GM12801 (cell line): ENCODE data around the gene SLC15A4.

ENCODE experiments used
- TF ChIP-seq, protein P1 (sequence below): IDR thresholded peaks from one replicate; pipeline ENCODE4 v1.5.1; 2011; ENCODE audit warnings: control low read depth; ENCODE audit not compliant: insufficient read length; ENCODE audit errors: extremely low read depth

SLC15A4 gene

DNA sequence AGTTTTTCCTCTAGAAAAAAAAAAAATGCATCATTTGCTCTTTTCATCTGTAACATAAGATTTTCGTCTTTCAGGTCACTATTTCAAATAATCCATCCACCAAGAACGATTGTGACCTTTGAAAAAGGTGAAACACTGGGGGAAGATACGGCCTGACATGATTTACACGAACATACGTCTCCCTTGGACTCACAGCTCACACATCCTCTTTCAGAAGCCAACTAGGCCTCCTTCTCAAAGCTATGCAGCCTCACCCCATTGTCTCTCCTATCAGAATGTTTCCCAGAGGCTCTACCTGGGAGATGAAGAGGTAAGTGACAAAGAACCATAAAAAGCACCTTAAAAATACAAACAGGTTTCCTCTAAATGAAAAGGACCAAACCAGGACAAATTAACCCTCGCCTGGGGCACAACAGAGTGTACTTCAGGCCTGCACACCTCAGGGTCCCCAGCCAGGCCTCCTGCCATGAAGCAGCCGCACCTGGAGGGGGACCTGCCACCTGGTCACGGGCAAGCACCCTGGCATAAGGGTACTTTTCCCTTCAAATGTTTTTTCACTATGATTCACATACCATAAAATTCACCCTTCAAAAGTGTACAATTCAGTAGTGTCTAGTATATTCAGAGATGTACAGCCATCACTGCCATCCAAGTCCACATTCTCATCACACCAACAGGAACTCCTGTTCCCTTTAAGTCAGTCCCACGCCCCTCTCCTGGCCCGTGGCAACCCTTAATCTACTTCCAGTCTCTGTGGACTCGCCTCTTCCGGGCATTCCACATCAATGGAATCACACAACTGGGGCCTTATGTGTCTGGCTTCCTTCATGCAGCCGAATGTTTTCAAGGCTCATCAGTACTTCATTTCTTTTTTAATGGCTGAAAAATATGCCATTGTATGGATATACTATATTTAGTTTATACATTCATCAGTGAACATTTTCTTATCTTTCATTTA, 5.4 kb downstream of the SLC15A4 start:
- TF ChIP-seq, protein P1, sequence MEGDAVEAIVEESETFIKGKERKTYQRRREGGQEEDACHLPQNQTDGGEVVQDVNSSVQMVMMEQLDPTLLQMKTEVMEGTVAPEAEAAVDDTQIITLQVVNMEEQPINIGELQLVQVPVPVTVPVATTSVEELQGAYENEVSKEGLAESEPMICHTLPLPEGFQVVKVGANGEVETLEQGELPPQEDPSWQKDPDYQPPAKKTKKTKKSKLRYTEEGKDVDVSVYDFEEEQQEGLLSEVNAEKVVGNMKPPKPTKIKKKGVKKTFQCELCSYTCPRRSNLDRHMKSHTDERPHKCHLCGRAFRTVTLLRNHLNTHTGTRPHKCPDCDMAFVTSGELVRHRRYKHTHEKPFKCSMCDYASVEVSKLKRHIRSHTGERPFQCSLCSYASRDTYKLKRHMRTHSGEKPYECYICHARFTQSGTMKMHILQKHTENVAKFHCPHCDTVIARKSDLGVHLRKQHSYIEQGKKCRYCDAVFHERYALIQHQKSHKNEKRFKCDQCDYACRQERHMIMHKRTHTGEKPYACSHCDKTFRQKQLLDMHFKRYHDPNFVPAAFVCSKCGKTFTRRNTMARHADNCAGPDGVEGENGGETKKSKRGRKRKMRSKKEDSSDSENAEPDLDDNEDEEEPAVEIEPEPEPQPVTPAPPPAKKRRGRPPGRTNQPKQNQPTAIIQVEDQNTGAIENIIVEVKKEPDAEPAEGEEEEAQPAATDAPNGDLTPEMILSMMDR = no peak

DNA sequence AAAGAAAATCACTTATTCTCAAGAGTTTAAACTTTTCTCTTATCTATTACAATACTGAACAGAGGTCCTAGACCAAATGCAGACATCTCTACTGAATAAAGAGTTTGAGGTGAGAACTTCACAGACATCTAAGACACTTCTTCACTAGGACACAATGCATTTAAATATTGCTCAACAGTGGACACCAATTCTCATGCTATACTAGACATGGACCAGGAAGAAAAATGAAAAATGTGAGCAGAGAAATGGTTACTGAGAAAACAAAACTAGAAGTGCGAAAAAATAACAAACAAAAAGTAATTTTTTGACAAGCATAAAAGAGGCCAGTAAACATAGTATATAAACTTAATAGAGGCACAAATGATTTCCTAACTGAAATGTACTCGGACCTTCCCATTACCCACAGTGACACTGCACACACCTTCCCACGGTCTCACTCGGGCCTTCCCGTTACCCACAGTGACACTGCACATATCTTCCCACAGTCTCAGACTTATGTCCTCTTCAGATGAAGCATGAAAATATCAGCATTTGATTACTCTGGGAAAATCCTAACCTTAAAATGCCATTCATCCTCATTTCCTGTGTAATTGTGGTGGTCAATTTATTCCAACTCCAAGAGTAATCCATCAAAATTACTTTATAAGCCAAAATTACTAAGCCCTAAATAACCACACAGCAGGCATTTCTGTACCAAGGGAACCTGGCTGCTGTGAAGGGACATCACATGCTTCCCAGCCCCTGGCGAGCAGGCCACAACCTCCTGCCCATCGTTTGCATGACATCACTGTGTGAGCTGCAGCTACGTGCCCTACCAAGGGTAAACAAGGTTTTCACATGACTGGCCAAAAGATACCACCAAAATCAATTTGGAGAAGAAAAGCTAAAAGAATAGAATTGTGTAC, 6.4 kb downstream of the SLC15A4 start:
- TF ChIP-seq, protein P1 = no peak

DNA sequence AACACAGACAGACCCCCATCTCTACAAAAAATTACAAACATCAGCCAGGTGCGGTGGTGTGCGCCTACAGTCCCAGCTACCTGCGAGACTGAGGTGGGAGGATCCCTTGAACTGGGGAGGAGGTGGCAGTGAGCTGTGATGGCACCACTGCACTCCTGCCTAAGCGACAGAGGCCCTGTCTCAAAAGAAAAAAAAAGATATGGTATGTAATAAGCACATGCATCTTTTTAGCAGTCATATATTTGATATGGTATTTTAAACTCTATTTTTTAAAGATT, 7.2 kb downstream of the SLC15A4 start:
- TF ChIP-seq, protein P1 = no peak

DNA sequence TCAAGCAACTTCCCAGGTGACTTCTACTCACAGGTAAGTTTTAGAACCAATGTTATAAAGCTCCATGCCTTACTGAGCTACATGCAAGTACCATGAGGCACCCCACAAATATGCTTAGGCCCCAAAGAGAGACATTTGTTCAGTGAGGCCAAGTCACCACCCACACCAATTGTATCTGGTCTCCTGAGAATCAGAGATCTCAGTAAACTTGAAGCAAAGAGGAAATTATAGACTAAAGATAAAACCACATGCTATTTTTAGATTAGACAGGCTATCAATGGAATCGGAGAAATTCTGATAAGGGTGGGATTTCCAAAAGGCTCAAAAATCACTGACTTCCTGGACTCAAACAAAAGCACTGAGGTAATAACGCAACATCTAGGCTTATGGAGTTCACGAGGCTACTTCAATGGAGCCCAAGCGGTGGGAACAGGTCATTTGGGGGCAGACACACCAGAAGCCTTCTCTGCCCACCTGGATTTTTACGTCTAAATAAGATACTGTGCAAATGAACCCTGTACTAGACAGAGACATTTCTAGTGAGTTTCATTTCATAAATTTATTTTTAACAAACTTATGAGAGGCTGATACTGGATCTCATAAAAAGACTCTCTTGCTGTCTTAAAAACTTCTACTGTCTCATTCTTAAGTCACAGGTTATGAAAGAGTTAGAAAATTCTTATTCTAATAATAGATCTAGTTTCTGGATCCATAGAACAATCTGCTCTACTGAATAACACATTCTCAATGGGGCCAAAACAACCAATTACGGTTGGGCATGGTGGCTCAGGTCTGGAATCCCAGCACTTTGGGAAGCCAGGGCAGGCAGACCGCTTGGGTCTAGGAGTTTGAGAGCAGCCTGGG, 7.7 kb downstream of the SLC15A4 start:
- TF ChIP-seq, protein P1 = no peak

DNA sequence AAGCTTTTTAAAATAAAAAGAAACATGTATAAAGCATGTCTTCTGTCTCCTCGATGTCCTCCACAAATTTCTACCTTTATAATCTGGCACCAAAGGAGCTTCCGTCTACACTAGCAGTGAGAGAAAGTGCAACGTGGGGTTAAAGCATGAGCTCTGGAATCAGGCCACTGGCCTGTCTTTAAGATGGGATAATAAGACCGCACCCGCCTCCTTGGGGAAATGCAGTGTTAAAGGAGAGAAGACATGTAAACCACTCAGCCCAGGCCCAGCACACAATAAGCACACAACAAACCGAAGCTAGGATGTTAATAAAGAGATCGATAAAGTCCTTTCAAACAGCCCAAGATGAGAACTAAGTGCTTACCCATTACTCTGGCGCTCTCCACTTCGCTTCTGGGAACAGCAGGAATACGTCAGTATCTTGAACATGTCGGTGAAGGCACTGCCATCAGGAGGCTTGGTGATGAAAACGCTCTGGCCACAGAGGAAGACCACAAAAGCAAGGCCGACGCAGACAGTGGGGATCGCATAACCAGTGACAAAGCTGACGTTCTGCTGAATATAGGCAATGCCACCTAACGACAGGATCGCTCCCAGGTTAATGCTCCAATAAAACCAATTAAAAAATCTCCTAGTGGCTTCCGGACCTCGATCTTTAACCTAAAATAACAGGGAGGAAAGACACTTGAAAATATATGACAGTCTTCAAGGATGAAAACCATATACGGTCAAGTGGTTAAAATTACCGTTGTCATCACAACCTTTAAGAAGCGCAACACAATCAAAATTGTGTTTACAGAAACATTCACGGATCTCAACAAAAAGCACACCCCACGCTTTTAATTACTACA, 9.1 kb downstream of the SLC15A4 start:
- TF ChIP-seq, protein P1 = no peak

DNA sequence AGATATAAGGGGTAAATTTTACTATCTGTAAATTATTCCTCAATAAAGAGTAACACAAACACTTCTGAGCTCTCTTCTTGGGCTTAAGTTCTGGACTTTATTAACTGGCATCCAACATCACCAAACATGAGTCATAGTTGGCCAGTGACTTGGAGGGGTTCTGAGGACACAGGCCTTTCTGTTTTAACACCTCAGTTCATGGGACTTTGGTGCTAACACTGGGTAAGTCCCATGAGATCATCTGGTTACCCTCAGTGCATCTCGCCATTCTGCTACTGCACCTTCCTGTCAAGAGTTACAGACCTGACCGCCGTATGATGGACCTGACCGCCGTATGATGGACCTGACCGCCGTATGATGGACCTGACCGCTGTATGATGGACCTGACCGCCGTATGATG, 9.9 kb downstream of the SLC15A4 start:
- TF ChIP-seq, protein P1 = no peak
